HS-5 (cell line): Measurements from ENCODE around the gene DIP2C.
"Not testable (repeated sequence)": the region's sequence is repeated elsewhere in the genome, so short reads cannot be mapped to it uniquely, and the experiment has no call there.

Source experiments
- DNase-seq: peaks from one replicate; pipeline ENCODE4 v3.0.0-alpha.2; 2012; ENCODE audit warnings: low read depth

Gene DIP2C

GRCh38 chr10:640673-641045 is 48.8 kb downstream of the DIP2C start:
- DNase-seq: no peak

- DNase-seq: no peak
These were observed 49.5 kb downstream of the DIP2C start for GRCh38 chr10:639751-640672.

GRCh38 chr10:639001-639750 is 50.3 kb downstream of the DIP2C start:
- DNase-seq: no peak

GRCh38 chr10:637771-638195 is 51.7 kb downstream of the DIP2C start:
- no peak for DNase-seq

DNA sequence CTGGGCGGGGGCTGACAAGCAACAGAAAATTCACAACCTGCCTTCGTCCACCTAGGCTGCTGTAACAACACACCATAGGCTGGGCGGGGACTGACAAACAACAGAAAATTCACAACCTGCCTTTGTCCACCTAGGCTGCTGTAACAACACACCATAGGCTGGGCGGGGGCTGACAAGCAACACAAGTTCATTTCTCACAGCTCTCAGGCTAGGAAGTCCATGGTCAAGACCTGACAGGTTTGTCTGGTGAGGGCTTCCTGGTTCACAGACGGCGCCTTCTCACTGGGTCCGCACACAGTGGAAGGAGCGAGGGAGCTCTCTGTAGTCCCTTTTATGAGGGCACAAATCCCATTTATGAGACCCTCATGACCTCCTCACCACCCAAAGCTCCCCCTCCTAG is 52.2 kb downstream of the DIP2C start:
- DNase-seq: no peak

DNA sequence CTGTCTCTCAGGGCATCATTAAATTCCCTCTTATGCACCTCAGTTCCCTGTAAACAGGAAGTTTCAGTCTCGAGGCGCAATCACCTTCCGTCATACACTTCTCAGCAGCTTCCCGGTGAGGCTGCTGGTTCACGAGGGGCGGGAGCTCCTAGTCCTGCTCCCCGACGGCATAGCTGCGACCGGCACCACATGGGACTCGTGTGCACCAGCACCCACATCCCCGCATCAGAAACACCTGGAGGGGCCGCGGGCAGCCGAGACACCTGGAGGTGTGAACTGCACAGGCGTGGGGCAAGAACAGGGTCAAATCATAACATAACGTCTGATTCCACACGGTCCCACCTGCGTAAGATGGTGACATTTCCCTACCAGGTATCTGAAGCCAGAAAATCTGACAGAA is 52.7 kb downstream of the DIP2C start:
- no peak for DNase-seq

DNA sequence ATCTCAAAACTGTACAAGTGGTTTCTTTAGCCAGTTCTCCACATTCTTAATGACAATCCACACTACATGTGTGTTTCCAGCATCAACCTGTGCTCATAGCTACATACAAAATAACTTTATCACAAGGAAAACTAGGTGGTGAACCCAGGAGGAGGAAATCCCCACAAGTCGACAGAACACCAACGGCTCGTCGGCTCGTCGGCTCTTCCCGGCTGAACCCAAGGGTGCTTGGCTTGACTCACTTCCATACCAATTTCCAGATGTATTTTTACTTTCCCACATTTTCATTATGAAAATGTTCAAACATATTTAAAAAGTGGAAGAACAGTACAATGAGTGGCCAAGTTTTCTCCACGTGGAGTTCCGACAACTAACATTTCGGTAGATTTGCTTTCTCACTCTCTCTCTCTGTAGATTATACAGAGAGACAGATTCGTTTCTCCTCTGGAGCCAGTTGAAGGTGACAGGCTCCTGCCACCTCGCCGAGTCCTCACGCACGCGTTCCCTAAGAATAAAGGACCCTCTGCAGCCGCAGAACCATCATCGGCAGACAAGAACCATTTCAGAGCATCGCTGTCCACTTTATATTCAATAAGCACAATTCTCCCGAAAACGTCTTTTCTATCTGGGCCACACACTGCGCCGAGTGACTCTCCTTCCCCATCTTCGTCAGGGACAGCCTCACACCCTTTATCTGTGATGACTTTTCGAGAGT is 53.3 kb downstream of the DIP2C start:
- DNase-seq: no peak

DNA sequence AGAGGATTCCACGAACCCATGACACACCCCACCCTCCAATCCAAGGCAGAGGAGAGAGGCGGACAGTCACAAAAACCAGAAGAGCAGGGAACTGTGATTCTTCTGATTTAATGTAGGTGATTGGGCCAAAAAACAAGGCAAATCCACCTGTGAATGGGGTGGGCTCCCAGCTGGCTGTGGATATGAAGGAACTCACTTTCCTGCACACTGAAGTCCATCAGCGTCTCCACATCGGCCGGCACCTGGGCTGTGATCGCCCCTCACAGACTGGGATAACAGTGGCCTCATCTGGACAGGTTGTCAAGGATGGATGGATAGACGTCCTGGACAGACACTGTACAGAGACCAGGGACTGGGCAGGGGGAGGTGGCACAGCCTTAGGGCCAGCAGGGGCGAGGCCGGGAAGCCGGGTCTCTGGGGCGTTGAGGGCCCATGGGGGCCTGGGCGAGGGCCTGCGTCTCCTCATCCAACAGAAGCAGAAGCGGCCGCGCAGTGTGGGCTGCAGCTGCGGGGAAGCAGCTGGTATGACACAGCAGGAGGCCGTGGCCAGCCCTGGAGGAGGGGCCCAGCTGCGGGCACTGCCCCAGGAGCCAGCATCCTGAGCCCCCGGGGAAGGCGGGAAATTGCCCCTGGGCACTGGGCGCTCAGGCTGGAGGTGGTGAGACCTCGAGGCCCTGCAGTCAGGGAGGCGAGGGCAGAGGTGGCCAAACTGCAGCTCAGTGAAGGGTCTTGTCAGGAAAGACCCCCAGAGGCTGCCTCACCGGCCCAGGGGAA is 54.2 kb downstream of the DIP2C start:
- DNase-seq: no peak

DNA sequence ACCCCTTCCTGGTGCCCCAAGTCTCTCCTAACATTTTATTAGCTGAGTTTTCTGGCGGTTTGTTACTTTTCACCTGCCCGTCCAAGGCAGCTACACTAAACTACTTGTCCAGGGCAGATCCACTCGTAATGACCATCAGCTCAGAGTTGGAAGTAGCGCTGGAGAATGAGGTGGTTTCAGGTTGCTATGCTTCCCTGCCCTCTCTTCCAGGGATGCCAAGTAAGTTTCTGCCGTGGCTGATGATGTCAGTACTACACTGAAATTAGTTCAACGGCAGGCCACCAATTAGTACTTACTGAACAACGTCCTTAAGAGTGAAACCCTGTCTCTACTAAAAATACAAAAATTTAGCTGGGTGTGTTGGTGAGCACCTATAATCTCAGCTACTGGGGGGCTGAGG is 55.2 kb downstream of the DIP2C start:
- no peak for DNase-seq

DNA sequence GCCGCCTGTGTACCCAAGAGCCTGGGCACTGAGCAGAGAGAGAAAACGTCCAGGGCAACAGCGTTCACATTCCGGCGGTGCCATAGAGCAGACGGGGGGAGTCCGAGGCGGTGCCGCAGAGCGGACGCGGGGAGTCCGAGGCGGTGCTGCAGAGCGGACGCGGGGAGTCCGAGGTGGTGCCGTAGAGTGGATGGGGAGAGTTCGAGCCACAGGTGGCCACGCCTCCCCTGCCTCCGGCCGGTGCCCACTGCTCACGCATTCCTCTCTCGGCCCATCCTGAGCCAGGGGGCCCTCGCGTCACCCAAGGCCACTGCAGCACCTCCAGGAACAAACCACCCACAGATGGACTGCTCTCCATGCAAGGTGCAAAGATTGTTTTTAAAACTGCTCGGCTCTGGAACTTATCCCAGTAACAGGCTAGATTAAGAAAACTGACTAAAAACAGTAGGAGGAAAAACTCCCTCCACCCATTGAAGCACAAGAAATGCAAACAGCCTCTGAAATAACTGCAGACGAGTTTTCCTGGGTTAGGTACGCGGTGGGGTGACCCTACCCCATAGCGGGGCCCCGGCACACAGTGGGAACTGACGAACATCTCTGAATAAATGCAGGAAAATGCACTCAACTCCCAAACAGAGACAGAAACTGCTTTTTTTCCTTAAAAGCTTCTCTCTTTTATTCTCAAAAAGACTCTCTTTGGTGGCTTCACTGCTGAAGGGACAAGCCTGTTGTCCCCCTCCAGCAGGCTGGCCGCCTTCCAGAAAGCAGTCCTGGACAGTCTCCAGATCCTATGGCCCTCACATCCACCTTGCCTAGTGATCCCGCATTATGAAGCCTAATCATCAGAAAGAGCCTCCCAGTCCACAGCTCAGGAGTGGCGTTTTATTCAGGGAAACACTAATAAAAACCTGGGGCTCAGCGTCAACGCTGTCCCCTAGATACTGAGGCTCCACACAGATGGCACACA is 55.9 kb downstream of the DIP2C start:
- no peak for DNase-seq

DNA sequence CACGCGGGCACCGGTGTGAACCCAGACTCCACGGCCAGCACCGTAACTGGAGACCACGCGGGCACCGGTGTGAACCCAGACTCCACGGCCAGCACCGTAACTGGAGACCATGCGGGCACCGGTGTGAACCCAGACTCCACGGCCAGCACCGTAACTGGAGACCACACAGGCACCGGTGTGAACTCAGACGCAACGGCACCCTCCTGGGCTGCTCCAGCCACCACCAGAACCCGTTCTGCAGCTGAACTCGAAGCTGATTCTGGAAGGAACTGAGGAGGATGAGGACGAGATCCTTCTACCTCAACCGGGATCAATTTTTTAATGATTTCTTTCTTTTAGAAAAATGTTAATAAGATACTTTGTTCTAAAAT is 56.7 kb downstream of the DIP2C start:
- not testable (repeated sequence) for DNase-seq

DNA sequence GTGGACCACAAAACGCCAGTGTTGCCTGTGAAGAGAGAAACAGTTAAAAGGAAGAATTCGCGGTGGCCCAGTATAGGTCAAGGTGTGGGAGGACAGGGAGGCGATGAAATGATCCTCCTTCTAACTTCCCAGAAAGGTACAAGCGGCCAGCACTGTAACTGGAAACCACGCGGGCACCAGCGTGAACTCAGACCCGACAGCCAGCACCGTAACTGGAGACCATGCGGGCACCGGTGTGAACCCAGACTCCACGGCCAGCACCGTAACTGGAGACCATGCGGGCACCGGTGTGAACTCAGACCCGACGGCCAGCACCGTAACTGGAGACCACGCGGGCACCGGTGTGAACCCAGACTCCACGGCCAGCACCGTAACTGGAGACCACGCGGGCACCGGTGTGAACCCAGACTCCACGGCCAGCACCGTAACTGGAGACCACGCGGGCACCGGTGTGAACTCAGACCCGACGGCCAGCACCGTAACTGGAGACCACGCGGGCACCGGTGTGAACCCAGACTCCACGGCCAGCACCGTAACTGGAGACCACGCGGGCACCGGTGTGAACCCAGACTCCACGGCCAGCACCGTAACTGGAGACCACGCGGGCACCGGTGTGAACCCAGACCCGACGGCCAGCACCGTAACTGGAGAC is 57.2 kb downstream of the DIP2C start:
- DNase-seq: not testable (repeated sequence)

DNA sequence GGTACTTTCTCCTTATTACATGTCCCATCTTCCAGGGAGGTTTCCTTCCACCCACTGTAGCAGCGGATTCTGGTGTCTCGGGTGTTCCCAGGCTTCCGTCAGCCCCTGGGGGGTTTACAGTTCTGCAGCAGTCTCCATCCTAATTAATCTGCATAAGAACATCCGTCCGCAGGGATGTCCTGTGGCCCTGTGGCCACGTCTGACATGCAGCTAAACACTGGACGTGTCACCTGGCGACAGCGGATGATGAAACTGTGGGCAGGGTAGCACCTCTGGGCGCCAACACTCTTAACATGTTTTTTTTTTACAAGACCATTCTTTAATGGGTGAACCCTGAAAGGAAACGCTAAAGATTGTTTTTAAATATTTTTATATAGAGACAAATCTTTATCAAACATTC is 58.2 kb downstream of the DIP2C start:
- no peak for DNase-seq

DNA sequence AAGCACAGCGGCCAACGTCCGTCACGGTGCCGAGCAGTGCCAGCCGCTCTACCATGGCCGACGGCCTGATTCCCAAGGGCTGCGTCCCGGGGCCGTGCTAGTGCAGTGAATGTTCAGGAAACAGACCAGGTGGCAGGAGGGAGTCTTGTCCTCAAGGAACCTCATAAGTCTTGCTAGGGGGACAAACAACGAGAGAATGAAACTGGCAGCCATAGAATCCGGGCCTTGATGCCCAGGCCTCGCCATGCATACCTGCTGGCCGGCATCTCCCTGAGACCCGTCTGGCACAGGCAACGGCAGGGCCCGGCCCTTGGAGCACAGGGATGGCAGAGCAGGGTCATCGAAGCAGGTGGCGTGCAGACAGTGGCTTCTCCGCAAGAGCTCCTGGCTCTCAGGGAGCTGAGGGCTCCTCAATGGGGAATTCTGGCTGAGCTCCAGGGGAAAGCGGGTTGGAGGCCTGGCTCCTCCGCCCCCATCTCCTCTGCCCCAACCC is 58.8 kb downstream of the DIP2C start:
- no peak for DNase-seq

DNA sequence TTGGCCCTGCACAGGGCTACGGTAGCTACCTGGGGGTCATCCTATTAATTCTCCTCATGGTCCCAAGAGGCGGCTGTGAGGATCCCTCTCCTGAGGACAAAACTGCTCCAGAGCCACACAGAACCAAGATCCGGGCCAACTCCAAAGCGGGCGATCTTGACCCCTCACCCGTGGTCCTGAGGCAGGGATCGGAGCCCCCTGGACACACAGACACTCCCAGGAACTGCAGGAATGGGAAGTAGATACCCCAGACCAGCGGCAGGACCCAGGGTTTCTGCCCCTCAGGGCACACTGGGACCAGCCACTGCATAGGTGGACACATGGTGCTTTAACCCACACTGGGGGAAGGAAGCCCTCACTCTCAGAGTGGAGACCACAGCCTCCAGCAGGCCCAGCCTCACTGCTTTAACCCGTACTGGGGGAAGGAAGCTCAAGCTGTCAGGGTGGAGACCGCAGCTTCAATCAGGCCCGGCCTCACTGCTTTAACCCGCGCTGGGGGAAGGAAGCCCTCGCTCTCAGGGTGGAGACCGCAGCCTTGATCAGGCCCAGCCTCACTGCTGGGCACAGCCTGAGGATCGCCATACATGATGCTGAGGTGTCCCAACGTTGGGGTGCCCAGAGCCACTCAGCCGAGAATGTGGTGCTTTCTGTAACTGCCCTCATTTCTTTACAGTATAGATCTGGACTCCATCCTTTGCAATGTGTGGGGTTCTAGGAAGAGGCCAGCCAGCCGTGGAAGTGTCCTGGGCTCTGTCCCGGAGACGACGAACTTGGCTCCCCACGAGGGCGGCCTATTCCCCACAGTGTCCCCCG is 60.1 kb downstream of the DIP2C start:
- no peak for DNase-seq

DNA sequence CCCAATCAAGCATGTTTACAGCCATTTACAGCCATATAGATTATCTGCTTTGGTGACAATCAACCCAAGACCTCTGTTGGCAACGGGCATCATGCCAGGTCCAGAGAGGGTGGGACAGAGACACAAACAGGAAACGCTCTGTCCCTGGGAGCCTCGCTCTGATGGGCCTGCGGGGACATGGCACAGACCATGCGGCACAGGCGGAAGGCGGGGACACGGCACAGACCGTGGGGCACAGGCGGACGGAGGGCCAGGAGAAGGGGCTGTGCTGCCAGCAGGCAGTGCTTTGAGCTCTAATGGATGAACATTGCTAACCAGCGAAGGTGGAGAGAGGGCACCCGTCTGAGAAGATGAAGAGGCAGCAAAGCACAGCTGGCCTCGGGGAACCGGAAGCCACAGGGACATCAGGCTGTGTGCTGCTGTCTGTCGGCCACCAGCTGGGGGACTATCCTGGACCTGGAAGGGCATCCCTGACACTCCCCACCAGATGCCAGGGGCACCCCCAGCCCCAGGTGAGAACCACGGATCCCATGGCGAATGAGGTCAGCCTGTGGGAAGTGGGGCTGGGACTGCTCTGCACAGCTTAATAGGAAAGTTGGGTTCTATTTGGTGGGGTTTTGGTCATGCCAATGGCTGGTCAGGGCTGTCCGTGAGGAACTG is 61.0 kb downstream of the DIP2C start:
- DNase-seq: no peak

GRCh38 chr10:627032-627992 is 62.2 kb downstream of the DIP2C start:
- DNase-seq: no peak
